OCI-LY7 (cell line): ENCODE data around the gene OFD1. TPM values are rescaled to one million over a fixed set of nuclear protein-coding genes. Genes with fewer than 3 reads are reported as not detected.

Source experiments
- BruUV-seq: library from RNA; stranded (reverse); fragments of 400-500 nt; replicated peaks from 2 replicates; lab custom pipeline; 2021; lab: Mats Ljungman, UMichigan
- CTCF ChIA-PET: fragments of 300-600 bp; sonication (Branson Sonifier 250); formaldehyde crosslinking; loops from one replicate; lab custom pipeline; 2022; ENCODE audit warnings: antibody characterized with exemption; ENCODE audit not compliant: unreplicated experiment; lab: Charles Lee
- POLR2A ChIA-PET: fragments of 300-600 bp; sonication (Branson Sonifier 250); formaldehyde crosslinking; loops from one replicate; lab custom pipeline; 2022; ENCODE audit warnings: antibody characterized with exemption; lab: Charles Lee
- DNase-seq: peaks from one replicate; pipeline ENCODE4 v3.0.0-alpha.2; 2015; ENCODE audit warnings: low spot score
- H2AFZ ChIP-seq: fragments of 200-600 bp; sonication (generic), shearing (Covaris generic); 2 replicates; pipeline ENCODE4 v1.6.1; 2014; ENCODE audit warnings: mild to moderate bottlenecking, antibody characterized with exemption, low read length, moderate library complexity
- H3K27ac ChIP-seq: fragments of 200-600 bp; sonication (generic); 2 replicates; pipeline ENCODE4 v1.5.1; 2014; ENCODE audit warnings: mixed run types, low read depth, mild to moderate bottlenecking, moderate library complexity, low read length, inconsistent platforms; ENCODE audit not compliant: poor library complexity, severe bottlenecking
- H3K36me3 ChIP-seq: fragments of 200-600 bp; sonication (generic); 2 replicates; pipeline ENCODE4 v1.6.1; 2014; ENCODE audit warnings: mild to moderate bottlenecking, antibody characterized with exemption, low read length, moderate library complexity, mixed read lengths; ENCODE audit not compliant: insufficient read depth
- H3K4me1 ChIP-seq: fragments of 200-600 bp; sonication (generic); 2 replicates; pipeline ENCODE4 v1.5.1; 2014; ENCODE audit warnings: mild to moderate bottlenecking, low read length; ENCODE audit not compliant: insufficient read depth, poor library complexity, severe bottlenecking
- H3K4me2 ChIP-seq: fragments of 200-600 bp; sonication (generic); 2 replicates; pipeline ENCODE4 v1.6.1; 2014; ENCODE audit warnings: mild to moderate bottlenecking, low read length
- H3K4me3 ChIP-seq: fragments of 200-600 bp; sonication (generic); 2 replicates; pipeline ENCODE4 v1.5.1; 2014; ENCODE audit warnings: mild to moderate bottlenecking, low read depth, low read length; ENCODE audit not compliant: poor library complexity, severe bottlenecking
- H3K79me2 ChIP-seq: fragments of 200-600 bp; sonication (generic); 2 replicates; pipeline ENCODE4 v1.6.1; 2016; ENCODE audit warnings: low read depth, mild to moderate bottlenecking, low read length, moderate library complexity, mixed read lengths; ENCODE audit not compliant: insufficient read depth
- H3K9me2 ChIP-seq: fragments of 200-600 bp; sonication (generic); 2 replicates; pipeline ENCODE4 v1.6.1; 2016; ENCODE audit warnings: mild to moderate bottlenecking, low read length, mixed read lengths; ENCODE audit not compliant: insufficient read depth
- H3K9me3 ChIP-seq: fragments of 200-600 bp; sonication (generic); 2 replicates; pipeline ENCODE4 v1.6.1; 2014; ENCODE audit warnings: mild to moderate bottlenecking, mixed run types, low read length, mixed read lengths
- H4K20me1 ChIP-seq: fragments of 200-600 bp; sonication (generic); 2 replicates; pipeline ENCODE4 v1.6.1; 2014; ENCODE audit warnings: mild to moderate bottlenecking, antibody characterized with exemption, low read length, moderate library complexity, mixed read lengths; ENCODE audit not compliant: insufficient read depth
- CTCF ChIP-seq: fragments of 200-600 bp; sonication (generic); conservative IDR thresholded peaks from 2 replicates; pipeline ENCODE4 v1.5.1; 2014; ENCODE audit warnings: mild to moderate bottlenecking, antibody characterized with exemption, low read length, moderate library complexity, mixed read lengths
- EZH2phosphoT487 ChIP-seq: fragments of 200-600 bp; sonication (generic); IDR thresholded peaks from 2 replicates; pipeline ENCODE4 v1.6.1; 2018; ENCODE audit warnings: low read depth, borderline replicate concordance, mild to moderate bottlenecking, mixed run types, antibody characterized with exemption, low read length, moderate library complexity, mixed read lengths
- intact Hi-C: fragments of 100-400 bp; cut with micrococcal nuclease; formaldehyde crosslinking; loops from one replicate; pipeline ENCODE4 v1.10.0; 2022; ENCODE audit not compliant: unreplicated experiment
- total RNA-seq, 2 experiments: library from RNA; depleted of rRNA in 1 of 2; stranded (reverse); fragments of >200 nt in 1 of 2; shearing (Covaris generic) in 1 of 2; gene quantifications; 2 replicates each; pipeline ENCODE4 v1.2.3, GENCODE V29; 2014 to 2022

The OFD1 gene
- total RNA-seq, 2 experiments from 2014 or later = 60.7 to 64.7 TPM

GRCh38 chrX:13763489-13763888 is 28.9 kb downstream of the OFD1 start:
- Histone ChIP-seq H3K4me1 (peaks cover 36% of the 10 kb centered on the region), H3K27ac (no peak overlapping the region), H3K36me3 (peaks cover 91% of the 10 kb centered on the region), H3K79me2 (peaks cover 26% of the 10 kb centered on the region; the same call in 1 of the 2 replicates), H3K9me3 (no peaks in the 10 kb centered on the region), H4K20me1 (no peaks in the 10 kb centered on the region), H3K4me3 (no peak overlapping the region), H2AFZ (no peak overlapping the region), H3K4me2 (no peak overlapping the region), H3K9me2 (no peaks in the 10 kb centered on the region)
- intact Hi-C loops = no loop called here
- BruUV-seq = no TSS peak
- CTCF ChIA-PET = no interaction called here
- TF ChIP-seq CTCF = no peak
- POLR2A ChIA-PET = no interaction called here
- no peak for DNase-seq

GRCh38 chrX:13764281-13764680 is 29.7 kb downstream of the OFD1 start:
- Histone ChIP-seq H2AFZ (no peak overlapping the region), H3K27ac (no peak overlapping the region), H4K20me1 (no peaks in the 10 kb centered on the region), H3K4me1 (peaks cover 31% of the 10 kb centered on the region), H3K36me3 (peaks cover 96% of the 10 kb centered on the region), H3K4me3 (no peak overlapping the region), H3K9me3 (no peaks in the 10 kb centered on the region), H3K4me2 (no peak overlapping the region), H3K79me2 (peaks cover 26% of the 10 kb centered on the region; the same call in 1 of the 2 replicates), H3K9me2 (no peaks in the 10 kb centered on the region)
- CTCF ChIA-PET = no interaction called here
- intact Hi-C loops = no loop called here
- no peak for DNase-seq
- TF ChIP-seq CTCF (no peak), EZH2phosphoT487 (no peak)
- POLR2A ChIA-PET = interaction anchor here (0.8 kb wide), 1 partner anchor 9 kb away, joined by 3 read pairs; no protein-coding TSS in a partner anchor
- no TSS peak for BruUV-seq

GRCh38 chrX:13764765-13765164 is 30.2 kb downstream of the OFD1 start:
- Histone ChIP-seq H3K4me3 (no peak overlapping the region), H2AFZ (no peak overlapping the region), H4K20me1 (no peaks in the 10 kb centered on the region), H3K36me3 (peaks cover 99% of the 10 kb centered on the region), H3K4me1 (peaks cover 26% of the 10 kb centered on the region), H3K79me2 (peaks cover 26% of the 10 kb centered on the region; the same call in 1 of the 2 replicates), H3K4me2 (no peak overlapping the region), H3K9me2 (no peaks in the 10 kb centered on the region), H3K27ac (no peak overlapping the region), H3K9me3 (no peaks in the 10 kb centered on the region)
- CTCF ChIA-PET = no interaction called here
- TF ChIP-seq EZH2phosphoT487 = no peak
- TF ChIP-seq CTCF = peak; percentile 35; the same call in 1 of the 2 replicates
- intact Hi-C loops = no loop called here
- POLR2A ChIA-PET = interaction anchor here (0.8 kb wide), 1 partner anchor 10 kb away, joined by 3 read pairs; no protein-coding TSS in a partner anchor
- no TSS peak for BruUV-seq
- no peak for DNase-seq
